ENCODE measurements around the gene CENPP.

DNA sequence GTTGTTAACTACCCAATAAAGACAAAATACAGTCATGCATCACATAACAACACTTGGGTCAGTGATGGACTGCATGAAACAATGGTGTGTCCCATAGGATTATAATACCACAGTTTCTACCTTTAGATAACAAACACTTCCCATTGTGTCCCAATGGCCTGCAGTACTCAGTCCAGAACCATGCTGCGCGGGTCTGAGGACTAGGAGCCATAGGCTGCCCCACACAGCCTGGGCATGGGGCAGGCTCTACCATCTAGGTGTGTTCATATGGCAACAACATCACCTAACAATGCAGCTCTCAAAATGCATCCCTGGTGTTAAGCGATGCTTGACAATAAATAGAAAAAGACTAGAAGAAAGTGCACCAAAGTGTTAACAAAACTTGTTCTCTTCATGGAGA is 337.4 kb downstream of the CENPP start:
- no peak for TF ChIP-seq POLR2A (IDR thresholded peaks at IDR 0.05)
- TF ChIP-seq, protein P1, sequence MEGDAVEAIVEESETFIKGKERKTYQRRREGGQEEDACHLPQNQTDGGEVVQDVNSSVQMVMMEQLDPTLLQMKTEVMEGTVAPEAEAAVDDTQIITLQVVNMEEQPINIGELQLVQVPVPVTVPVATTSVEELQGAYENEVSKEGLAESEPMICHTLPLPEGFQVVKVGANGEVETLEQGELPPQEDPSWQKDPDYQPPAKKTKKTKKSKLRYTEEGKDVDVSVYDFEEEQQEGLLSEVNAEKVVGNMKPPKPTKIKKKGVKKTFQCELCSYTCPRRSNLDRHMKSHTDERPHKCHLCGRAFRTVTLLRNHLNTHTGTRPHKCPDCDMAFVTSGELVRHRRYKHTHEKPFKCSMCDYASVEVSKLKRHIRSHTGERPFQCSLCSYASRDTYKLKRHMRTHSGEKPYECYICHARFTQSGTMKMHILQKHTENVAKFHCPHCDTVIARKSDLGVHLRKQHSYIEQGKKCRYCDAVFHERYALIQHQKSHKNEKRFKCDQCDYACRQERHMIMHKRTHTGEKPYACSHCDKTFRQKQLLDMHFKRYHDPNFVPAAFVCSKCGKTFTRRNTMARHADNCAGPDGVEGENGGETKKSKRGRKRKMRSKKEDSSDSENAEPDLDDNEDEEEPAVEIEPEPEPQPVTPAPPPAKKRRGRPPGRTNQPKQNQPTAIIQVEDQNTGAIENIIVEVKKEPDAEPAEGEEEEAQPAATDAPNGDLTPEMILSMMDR (IDR thresholded peaks at IDR 0.05), result no peak
